Measurements from ENCODE around the gene MASP1. TPM values are rescaled to one million over a fixed set of nuclear protein-coding genes. Genes with fewer than 3 reads are reported as not detected.

MASP1 gene
- total and polyA plus RNA-seq, 2 of the 4 experiments (the other 2 are of a cell fraction) = 13.1 to 16.2 TPM

GRCh38 chr3:187188931-187189330 is 102.6 kb downstream of the MASP1 start:
- ChIA-PET CTCF (no interaction called here), POLR2A (ENCODE audit: unreplicated experiment) (no interaction called here)
- no peak overlapping the region for H3K9ac ChIP-seq (ENCODE audit: low read depth, low read length)
- no peaks in the 10 kb centered on the region for H3K36me3 ChIP-seq (ENCODE audit: control insufficient read depth, insufficient read depth, low read length)
- peak overlapping the region; percentile 62 for H2BK120ac ChIP-seq (ENCODE audit: low read depth, low read length)
- peak overlapping the region; percentile 88 for H3K18ac ChIP-seq (ENCODE audit: low read depth, low read length)
- no TSS peak for BruUV-seq (replicated peaks)
- H2BK5ac ChIP-seq (ENCODE audit: low read depth, low read length, poor library complexity, severe bottlenecking) = peak overlapping the region; percentile 63
- H3K56ac ChIP-seq (ENCODE audit: extremely low read depth, insufficient read depth, low read length) = no peak overlapping the region
- in situ Hi-C loops (cut with MboI; ENCODE audit: low sequenced_read_pairs) = no loop called here
- H3K9me3 ChIP-seq (ENCODE audit: control insufficient read depth, insufficient read depth, low read length) = no peaks in the 10 kb centered on the region
- H3K4me3 ChIP-seq (ENCODE audit: insufficient read depth, low read depth, low read length) = no peak overlapping the region
- intact Hi-C loops (cut with micrococcal nuclease) = no loop called here
- H3K4me2 ChIP-seq (ENCODE audit: low read depth, low read length) = peak overlapping the region; percentile 47
- no peak overlapping the region for H4K5ac ChIP-seq (ENCODE audit: low read depth, low read length)
- H2BK20ac ChIP-seq (ENCODE audit: low read depth, low read length) = peak overlapping the region; percentile 56
- no peaks in the 10 kb centered on the region for H3K27me3 ChIP-seq (ENCODE audit: control insufficient read depth, insufficient read depth, low read length)
- peak overlapping the region; percentile 66; the same call in 2 of the 3 replicates for H2BK15ac ChIP-seq (ENCODE audit: low read depth, low read length)
- H4K91ac ChIP-seq (ENCODE audit: insufficient read depth, low read depth, low read length) = peak overlapping the region; percentile 38; the same call in 1 of the 2 replicates
- no peaks in the 10 kb centered on the region for H4K20me1 ChIP-seq (ENCODE audit: insufficient read depth, low read length)
- peak overlapping the region; percentile 80; the same call in 1 of the 2 replicates for H2AK5ac ChIP-seq (ENCODE audit: low read depth, low read length)
- TF ChIP-seq ELK1 (IDR thresholded peaks at IDR 0.05; ENCODE audit: borderline replicate concordance, low read depth, low read length) (no peak), CEBPB (IDR thresholded peaks at IDR 0.05; ENCODE audit: low read depth, low read length) (peak; percentile 56; the same call in 1 of the 2 replicates)
- H4K8ac ChIP-seq (ENCODE audit: low read depth in 2 of 2, low read length in 2 of 2) = 0 out of 4 replicates have a peak overlapping the region, but pooled peaks of 1 of the 2 experiments have one; percentile 37
- ATAC-seq (ENCODE audit: low read depth) = peak; percentile 15
- H3K79me1 ChIP-seq (ENCODE audit: low read depth in 1 of 2, low read length in 2 of 2) = no peaks in the 10 kb centered on the region
- peak; percentile 49 for DNase-seq
- peak overlapping the region; percentile 35; the same call in 1 of the 2 replicates for H3K27ac ChIP-seq (ENCODE audit: insufficient read depth, low read length)
- no CpG with 5 or more reads among the region's 2 CpGs for WGBS, 2 experiments (ENCODE audit: extremely low coverage in 2 of 2, insufficient read length in 1 of 2)
- H2AK9ac ChIP-seq (replicated peaks; ENCODE audit: low read depth, low read length, poor library complexity) = no peak overlapping the region
- H3K4ac ChIP-seq (ENCODE audit: low read depth, low read length) = peak overlapping the region; percentile 43
- H3K9me1 ChIP-seq (ENCODE audit: insufficient read depth, low read length) = peaks cover 2% of the 10 kb centered on the region
- 0 out of 2 replicates have a peak overlapping the region, but pooled peaks have one; percentile 65 for H3K14ac ChIP-seq (replicated peaks; ENCODE audit: low read depth, low read length)
- H3K23ac ChIP-seq (ENCODE audit: low read depth, low read length) = no peak overlapping the region; the same call in 1 of the 2 replicates
- peaks cover 18% of the 10 kb centered on the region for H3K4me1 ChIP-seq (ENCODE audit: control insufficient read depth, insufficient read depth, low read length)
- dilution Hi-C loops (cut with HindIII; ENCODE audit: low sequenced_read_pairs, unreplicated experiment) = no loop called here
- H2AFZ ChIP-seq (replicated peaks; ENCODE audit: low read length, poor library complexity) = no peak overlapping the region

Measured in IMR-90 (cell line).